ENCODE data around the gene KLHL8.

KLHL8 gene

DNA sequence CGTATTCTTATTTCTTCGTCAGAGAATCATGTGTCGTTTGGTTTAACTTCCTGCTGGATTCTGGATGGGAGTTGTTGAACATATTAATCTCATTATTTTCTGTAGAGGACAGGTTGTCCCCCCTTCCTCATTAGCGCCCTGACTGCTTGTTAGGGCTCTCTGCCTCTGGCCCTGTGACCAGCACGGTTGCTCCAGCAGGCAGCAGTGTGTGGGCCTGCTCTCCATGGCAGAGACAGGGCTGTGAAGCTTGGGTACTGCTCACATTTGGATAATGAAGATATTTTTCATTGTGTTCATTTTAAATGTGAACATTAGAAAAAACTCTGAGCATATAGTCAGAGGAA, 102.7 kb downstream of the KLHL8 start:
- no peak overlapping the region for H3K4me2 ChIP-seq (ENCODE audit: low read length)
- H3K4me1 ChIP-seq (ENCODE audit: control insufficient read depth, insufficient read depth, low read length), result peaks cover 22% of the 10 kb centered on the region
- H3K36me3 ChIP-seq (ENCODE audit: insufficient read depth, low read length), result peaks cover 10% of the 10 kb centered on the region
- H3K27me3 ChIP-seq (ENCODE audit: control insufficient read depth, insufficient read depth, low read length), result no peaks in the 10 kb centered on the region
- no peak overlapping the region for H3K9ac ChIP-seq (ENCODE audit: low read depth, low read length)
- no peak overlapping the region for H3K4me3 ChIP-seq (ENCODE audit: low read length)
- no peaks in the 10 kb centered on the region for H3K9me3 ChIP-seq (replicated peaks; ENCODE audit: low read length)

DNA sequence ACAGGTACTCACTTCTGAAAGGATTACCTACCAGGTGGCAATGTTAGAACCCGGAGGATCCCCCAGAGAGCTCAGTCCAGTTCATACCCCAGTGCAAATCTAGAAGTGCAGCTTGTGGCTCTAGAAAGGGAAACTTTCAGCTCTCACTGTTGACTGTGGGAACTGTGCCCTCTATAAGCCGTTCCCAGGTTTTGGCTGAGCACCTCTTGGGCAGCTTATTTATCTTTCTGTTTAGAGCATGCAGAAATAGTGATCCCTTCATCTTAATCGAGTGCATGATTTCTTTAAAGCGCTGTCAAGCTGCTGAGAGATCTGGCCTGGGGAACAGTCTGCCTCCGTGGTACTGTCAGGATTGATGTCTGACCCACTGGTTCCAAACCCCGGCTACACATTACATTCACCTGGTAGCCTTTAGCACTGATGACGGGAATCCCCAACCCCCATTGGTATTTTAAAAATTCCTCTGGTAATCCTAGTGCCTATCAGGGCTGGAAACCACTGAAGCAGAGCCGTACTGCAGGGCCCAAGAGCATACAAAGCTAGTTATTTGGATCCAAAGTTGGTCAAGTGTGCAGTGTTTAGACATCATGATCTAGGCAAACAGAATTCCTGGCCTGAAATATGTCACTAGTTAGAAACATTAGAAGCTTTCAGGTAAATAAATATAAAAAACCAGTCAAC, 103.2 kb downstream of the KLHL8 start:
- Histone ChIP-seq H3K4me3 (ENCODE audit: low read length) (no peak overlapping the region), H3K27me3 (ENCODE audit: control insufficient read depth, insufficient read depth, low read length) (no peaks in the 10 kb centered on the region), H3K4me1 (ENCODE audit: control insufficient read depth, insufficient read depth, low read length) (peaks cover 22% of the 10 kb centered on the region), H3K36me3 (ENCODE audit: insufficient read depth, low read length) (peaks cover 10% of the 10 kb centered on the region), H3K9me3 (replicated peaks; ENCODE audit: low read length) (no peaks in the 10 kb centered on the region), H3K9ac (ENCODE audit: low read depth, low read length) (no peak overlapping the region), H3K4me2 (ENCODE audit: low read length) (no peak overlapping the region)

DNA sequence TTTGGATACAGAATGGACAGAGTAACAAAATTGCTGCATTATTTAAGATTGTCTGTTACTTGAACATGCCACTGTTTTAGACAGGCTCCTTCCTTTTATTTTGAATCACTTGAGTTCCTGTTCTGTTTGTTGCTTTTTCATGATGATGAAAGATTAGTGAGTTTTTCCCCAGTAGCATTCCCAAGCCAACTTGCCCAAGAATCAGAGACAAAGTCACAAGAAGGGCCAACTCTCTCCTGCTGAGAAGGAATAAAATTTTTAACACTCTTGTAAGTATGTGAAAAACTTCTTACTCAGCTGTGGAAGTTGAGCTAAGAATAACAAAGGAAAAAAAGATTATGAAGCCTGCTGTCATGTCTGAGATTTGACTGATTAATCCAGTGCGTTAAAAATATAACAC, 104.2 kb downstream of the KLHL8 start:
- Histone ChIP-seq H3K27me3 (ENCODE audit: control insufficient read depth, insufficient read depth, low read length) (no peaks in the 10 kb centered on the region), H3K4me2 (ENCODE audit: low read length) (no peak overlapping the region), H3K4me1 (ENCODE audit: control insufficient read depth, insufficient read depth, low read length) (peaks cover 14% of the 10 kb centered on the region), H3K9me3 (replicated peaks; ENCODE audit: low read length) (no peaks in the 10 kb centered on the region), H3K4me3 (ENCODE audit: low read length) (no peak overlapping the region), H3K36me3 (ENCODE audit: insufficient read depth, low read length) (peaks cover 10% of the 10 kb centered on the region), H3K9ac (ENCODE audit: low read depth, low read length) (no peak overlapping the region)

DNA sequence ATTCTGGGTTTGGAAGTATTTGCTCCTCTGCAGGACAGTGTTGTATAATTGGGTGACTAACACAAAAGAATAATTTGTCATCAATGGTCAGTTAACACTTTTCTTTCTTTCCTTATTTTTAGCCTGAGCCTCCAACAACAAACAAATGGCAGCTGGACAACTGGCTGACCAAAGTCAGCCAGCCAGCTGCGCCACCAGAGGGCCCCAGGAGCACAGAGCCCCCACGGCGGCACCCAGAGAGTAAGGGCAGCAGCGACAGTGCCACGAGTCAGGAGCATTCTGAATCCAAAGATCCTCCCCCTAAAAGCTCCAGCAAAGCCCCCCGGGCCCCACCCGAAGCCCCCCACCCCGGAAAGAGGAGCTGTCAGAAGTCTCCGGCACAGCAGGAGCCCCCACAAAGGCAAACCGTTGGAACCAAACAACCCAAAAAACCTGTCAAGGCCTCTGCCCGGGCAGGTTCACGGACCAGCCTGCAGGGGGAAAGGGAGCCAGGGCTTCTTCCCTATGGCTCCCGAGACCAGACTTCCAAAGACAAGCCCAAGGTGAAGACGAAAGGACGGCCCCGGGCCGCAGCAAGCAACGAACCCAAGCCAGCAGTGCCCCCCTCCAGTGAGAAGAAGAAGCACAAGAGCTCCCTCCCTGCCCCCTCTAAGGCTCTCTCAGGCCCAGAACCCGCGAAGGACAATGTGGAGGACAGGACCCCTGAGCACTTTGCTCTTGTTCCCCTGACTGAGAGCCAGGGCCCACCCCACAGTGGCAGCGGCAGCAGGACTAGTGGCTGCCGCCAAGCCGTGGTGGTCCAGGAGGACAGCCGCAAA, 106.0 kb downstream of the KLHL8 start:
- Histone ChIP-seq H3K27me3 (ENCODE audit: control insufficient read depth, insufficient read depth, low read length) (no peaks in the 10 kb centered on the region), H3K4me2 (ENCODE audit: low read length) (no peak overlapping the region), H3K9ac (ENCODE audit: low read depth, low read length) (no peak overlapping the region), H3K4me3 (ENCODE audit: low read length) (no peak overlapping the region), H3K36me3 (ENCODE audit: insufficient read depth, low read length) (peaks cover 10% of the 10 kb centered on the region), H3K4me1 (ENCODE audit: control insufficient read depth, insufficient read depth, low read length) (peaks cover 3% of the 10 kb centered on the region), H3K9me3 (replicated peaks; ENCODE audit: low read length) (no peaks in the 10 kb centered on the region)

DNA sequence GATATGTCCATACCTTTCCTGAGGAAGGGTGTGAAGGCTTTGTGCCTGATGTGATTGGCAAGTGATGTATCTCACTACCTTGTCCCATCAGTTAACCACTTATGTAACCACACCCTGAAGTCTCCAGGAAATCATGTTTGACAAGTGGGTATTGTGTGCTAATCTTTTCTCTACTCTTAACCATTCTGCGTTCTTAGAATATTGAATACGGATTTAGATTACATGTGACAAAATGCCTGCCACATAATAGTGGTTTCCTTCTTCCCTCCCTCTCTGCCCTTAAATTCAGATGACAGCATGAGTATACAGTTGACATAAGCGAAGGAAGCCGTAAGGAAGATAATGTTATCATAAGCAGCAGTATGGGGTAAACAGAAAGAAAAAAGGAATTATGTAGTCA, 108.4 kb downstream of the KLHL8 start:
- Histone ChIP-seq H3K9me3 (replicated peaks; ENCODE audit: low read length) (no peaks in the 10 kb centered on the region), H3K9ac (ENCODE audit: low read depth, low read length) (no peak overlapping the region), H3K36me3 (ENCODE audit: insufficient read depth, low read length) (peaks cover 10% of the 10 kb centered on the region), H3K4me2 (ENCODE audit: low read length) (no peak overlapping the region), H3K4me3 (ENCODE audit: low read length) (no peak overlapping the region), H3K4me1 (ENCODE audit: control insufficient read depth, insufficient read depth, low read length) (peaks cover 18% of the 10 kb centered on the region), H3K27me3 (ENCODE audit: control insufficient read depth, insufficient read depth, low read length) (no peaks in the 10 kb centered on the region)
